Measurements from ENCODE around the gene ATP8B4. TPM values are rescaled to one million over a fixed set of nuclear protein-coding genes. Genes with fewer than 3 reads are reported as not detected.
A peak's percentile ranks its signal among the peaks of the same experiment; 100 is the strongest.

Gene ATP8B4
- total and polyA plus RNA-seq, 2 of the 8 experiments (the other 6 are each of a cell fraction or from before 2014, with no cell fraction given): 0.17 to 0.24 TPM

DNA sequence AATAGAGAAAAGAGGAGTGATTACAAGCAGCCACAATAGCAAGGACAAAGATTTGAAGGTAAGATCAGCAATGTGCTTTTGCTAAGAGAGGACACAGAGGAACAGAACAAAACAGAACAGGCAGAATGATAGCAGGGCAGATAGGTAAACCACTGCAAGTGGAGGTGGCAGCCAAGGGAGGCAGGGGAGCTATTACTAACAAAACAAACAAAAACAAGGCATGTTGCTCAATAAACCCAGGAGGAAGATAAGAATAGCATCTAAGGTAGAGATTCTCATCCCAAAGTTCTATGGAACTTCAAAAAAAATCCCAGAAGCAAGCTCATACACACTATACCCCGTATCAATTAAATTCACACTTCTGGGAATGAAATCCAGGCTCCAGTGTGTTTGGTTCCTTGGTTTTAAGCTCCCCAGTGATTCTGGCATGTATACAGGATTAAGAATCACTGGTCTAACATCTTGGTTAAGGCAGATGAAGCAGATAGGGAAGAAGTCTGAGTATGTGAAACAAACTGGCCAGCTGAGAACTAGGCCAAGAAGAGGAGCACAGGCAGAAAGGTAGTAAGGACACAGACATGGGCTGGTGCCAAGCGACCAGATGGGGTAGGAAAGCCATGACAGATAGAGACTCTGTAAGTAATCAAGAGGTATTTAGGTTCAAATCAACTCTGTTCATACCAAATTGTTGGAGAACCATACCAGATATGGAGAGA lies 309.0 kb downstream of the ATP8B4 start:
- Histone ChIP-seq H2BK120ac (replicated peaks; ENCODE audit: low read depth, low read length) (no peak overlapping the region), H3K4me2 (ENCODE audit: insufficient read depth in 1 of 2, low read depth in 2 of 2, low read length in 2 of 2) (no peak overlapping the region), H4K8ac (ENCODE audit: extremely low read depth, insufficient read depth, low read length) (no peak overlapping the region), H4K91ac (replicated peaks; ENCODE audit: insufficient read length, low read length) (no peak overlapping the region), H2BK20ac (ENCODE audit: low read length) (no peak overlapping the region), H4K20me1 (replicated peaks in 1 of 2; ENCODE audit: control insufficient read depth in 1 of 2, insufficient read depth in 2 of 2, low read length in 2 of 2) (no peaks in the 10 kb centered on the region), H2BK12ac (ENCODE audit: low read depth, low read length) (no peak overlapping the region), H3K79me2 (ENCODE audit: control insufficient read depth in 1 of 2, insufficient read depth in 2 of 2, low read length in 2 of 2) (no peaks in the 10 kb centered on the region), H3K79me1 (ENCODE audit: low read depth, low read length) (no peaks in the 10 kb centered on the region), H3K27ac (ENCODE audit: low read depth, low read length) (no peak overlapping the region), H3K56ac (replicated peaks; ENCODE audit: insufficient read length, low read depth, low read length) (no peak overlapping the region), H2BK15ac (ENCODE audit: low read length) (no peak overlapping the region), H3K27me3 (replicated peaks in 1 of 4; ENCODE audit: control insufficient read depth in 3 of 4, extremely low read depth in 1 of 4, insufficient read depth in 3 of 4, low read length in 3 of 4) (no peaks in the 10 kb centered on the region), H3K14ac (ENCODE audit: insufficient read length) (no peak overlapping the region), H3K23ac (ENCODE audit: insufficient read length) (no peak overlapping the region), H3K4ac (replicated peaks; ENCODE audit: insufficient read length, low read depth, low read length) (no peak overlapping the region), H2AFZ (ENCODE audit: low read length) (peak overlapping the region; percentile 90), H4K5ac (ENCODE audit: insufficient read length, low read depth, low read length) (no peak overlapping the region), H2BK5ac (ENCODE audit: low read depth, low read length) (no peak overlapping the region), H3K9me3 (ENCODE audit: insufficient read depth in 2 of 2, low read depth in 1 of 2, low read length in 1 of 2) (no peaks in the 10 kb centered on the region), H3K4me3 (ENCODE audit: extremely low read depth in 1 of 4, insufficient read depth in 2 of 4, low read depth in 3 of 4, low read length in 4 of 4) (no peak overlapping the region), H3K9ac (replicated peaks in 1 of 4; ENCODE audit: extremely low read depth in 1 of 4, low read depth in 3 of 4, low read length in 3 of 4) (no peak overlapping the region), H3K4me1 (replicated peaks in 1 of 4; ENCODE audit: control insufficient read depth in 3 of 4, insufficient read depth in 4 of 4, low read length in 3 of 4) (no peaks in the 10 kb centered on the region), H3K18ac (ENCODE audit: extremely low read depth, low read length) (no peak overlapping the region), H2AK5ac (ENCODE audit: low read depth, low read length) (no peak overlapping the region), H3K36me3 (ENCODE audit: control insufficient read depth in 2 of 4, insufficient read depth in 4 of 4, low read length in 3 of 4) (no peaks in the 10 kb centered on the region), H3K23me2 (ENCODE audit: low read depth, low read length) (no peaks in the 10 kb centered on the region)
- WGBS, 2 experiments (ENCODE audit: extremely low coverage in 1 of 2, insufficient coverage in 1 of 2, insufficient read length in 1 of 2, insufficient replicate concordance in 2 of 2, low coverage in 1 of 2, low lambda C conversion rate in 2 of 2, missing lambda C conversion rate in 1 of 2): 93% methylated on average over 2 of the region's 2 CpGs; no CpG with 5 or more reads in 1 of the 2 experiments
- DNase-seq (ENCODE audit: low read depth in 1 of 2, low spot score in 2 of 2) (no peak), FAIRE-seq (no peak)
- CTCF ChIA-PET (ENCODE audit: partially characterized antibody): interaction anchor here (0.7 to 1.6 kb wide), 4 partner anchors 9 to 335 kb away, joined by 3 to 4 read pairs (median 4); no protein-coding TSS in a partner anchor
- POLR2A ChIA-PET (ENCODE audit: partially characterized antibody): no interaction called here
- TF ChIP-seq EP300 (IDR thresholded peaks at IDR 0.05; ENCODE audit: borderline replicate concordance in 1 of 2, low read depth in 2 of 2, low read length in 2 of 2) (no peak), EZH2 (IDR thresholded peaks at IDR 0.05; ENCODE audit: low read depth, low read length, severe bottlenecking) (no peak), SP1 (IDR thresholded peaks at IDR 0.05; ENCODE audit: low read depth, low read length) (no peak), TAF7 (optimal IDR thresholded peaks at IDR 0.05; ENCODE audit: borderline replicate concordance, low read depth, low read length) (no peak), ATF3 (IDR thresholded peaks at IDR 0.05; ENCODE audit: insufficient read depth, low read depth, low read length) (no peak), HDAC2 (IDR thresholded peaks at IDR 0.05; ENCODE audit: borderline replicate concordance in 1 of 2, low read depth in 2 of 2, low read length in 2 of 2) (no peak), BRCA1 (IDR thresholded peaks at IDR 0.05; ENCODE audit: low read depth, low read length) (no peak), BACH1 (IDR thresholded peaks at IDR 0.05; ENCODE audit: low read length) (no peak), FOSL1 (IDR thresholded peaks at IDR 0.05; ENCODE audit: insufficient read depth, low read depth, low read length) (no peak), RAD21 (IDR thresholded peaks at IDR 0.05 in 1 of 2, conservative IDR thresholded peaks at IDR 0.05 in 1 of 2; ENCODE audit: low read depth in 2 of 2, low read length in 2 of 2) (no peak)
- TF ChIP-seq, protein P1, sequence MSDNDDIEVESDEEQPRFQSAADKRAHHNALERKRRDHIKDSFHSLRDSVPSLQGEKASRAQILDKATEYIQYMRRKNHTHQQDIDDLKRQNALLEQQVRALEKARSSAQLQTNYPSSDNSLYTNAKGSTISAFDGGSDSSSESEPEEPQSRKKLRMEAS (IDR thresholded peaks at IDR 0.05): no peak
